Measurements from ENCODE around the gene TLDC2. TPM values are rescaled to one million over a fixed set of nuclear protein-coding genes. Genes with fewer than 3 reads are reported as not detected.

Gene TLDC2
- not detected for polyA plus RNA-seq (2013, experiment 1 of 2)
- polyA plus RNA-seq (2013, experiment 2 of 2) = not detected

- Histone ChIP-seq H2BK12ac (ENCODE audit: low read length in 2 of 2) (no peak within 1 kb of the TSS), H2BK15ac (ENCODE audit: low read depth, poor library complexity, severe bottlenecking) (peak within 1 kb of the TSS; percentile 18), H3K14ac (ENCODE audit: low read length in 2 of 2) (no peak within 1 kb of the TSS), H3K36me3 (ENCODE audit: control insufficient read depth in 1 of 2, insufficient read depth in 2 of 2, low read depth in 1 of 2, low read length in 2 of 2) (no peaks in the 10 kb centered on the region), H3K27ac (ENCODE audit: low read length, poor library complexity, severe bottlenecking) (no peak within 1 kb of the TSS), H3K9me3 (ENCODE audit: control insufficient read depth, low read length) (no peaks in the 10 kb centered on the region), H2AK5ac (ENCODE audit: low read length, severe bottlenecking) (no peak within 1 kb of the TSS), H3K23ac (ENCODE audit: low read length in 2 of 2) (no peak within 1 kb of the TSS), H3K27me3 (ENCODE audit: control insufficient read depth in 1 of 2, insufficient read depth in 1 of 2, low read length in 2 of 2) (peaks cover 4 to 19% of the 10 kb centered on the region in 2 experiments), H3K4me2 (ENCODE audit: low read length, poor library complexity, severe bottlenecking) (no peak within 1 kb of the TSS), H3K4me1 (ENCODE audit: control insufficient read depth, insufficient read depth, low read depth, low read length) (peaks cover 9% of the 10 kb centered on the region), H3K9ac (ENCODE audit: low read length) (no peak within 1 kb of the TSS), H3K4ac (ENCODE audit: low read depth in 1 of 2, low read length in 2 of 2) (no peak within 1 kb of the TSS), H3K4me3 (ENCODE audit: insufficient read depth in 1 of 2, low read depth in 1 of 2, low read length in 2 of 2) (no peak within 1 kb of the TSS), H3K79me1 (replicated peaks; ENCODE audit: low read length, poor library complexity, severe bottlenecking) (no peaks in the 10 kb centered on the region), H2BK120ac (ENCODE audit: low read depth, low read length) (no peak within 1 kb of the TSS), H4K8ac (ENCODE audit: low read length) (no peak within 1 kb of the TSS), H2BK5ac (ENCODE audit: low read depth, low read length, poor library complexity, severe bottlenecking) (no peak within 1 kb of the TSS), H3K18ac (ENCODE audit: low read depth in 1 of 2, low read length in 2 of 2) (no peak within 1 kb of the TSS), H2AFZ (ENCODE audit: low read depth, low read length) (no peak within 1 kb of the TSS), H4K91ac (ENCODE audit: low read length) (no peak within 1 kb of the TSS)
- DNase-seq = no peak
- WGBS = 89% methylated on average over 14 of the region's 14 CpGs
Observed at GRCh38 chr20:36875702-36876472, at the start of gene TLDC2. TSS of gene TLDC2 (plus strand) at chr20:36876138. CDS start at chr20:36876175, 37 bp downstream.

- Histone ChIP-seq H3K4me3 (ENCODE audit: insufficient read depth in 1 of 2, low read depth in 1 of 2, low read length in 2 of 2) (no peak overlapping the region), H3K18ac (ENCODE audit: low read depth in 1 of 2, low read length in 2 of 2) (no peak overlapping the region), H3K23ac (ENCODE audit: low read length in 2 of 2) (no peak overlapping the region), H3K9ac (ENCODE audit: low read length) (no peak overlapping the region), H3K4me1 (ENCODE audit: control insufficient read depth, insufficient read depth, low read depth, low read length) (peaks cover 18% of the 10 kb centered on the region), H3K36me3 (ENCODE audit: control insufficient read depth in 1 of 2, insufficient read depth in 2 of 2, low read depth in 1 of 2, low read length in 2 of 2) (peaks cover 41 to 58% of the 10 kb centered on the region in 2 experiments), H3K14ac (ENCODE audit: low read length in 2 of 2) (no peak overlapping the region), H3K4me2 (ENCODE audit: low read length, poor library complexity, severe bottlenecking) (no peak overlapping the region), H3K9me3 (ENCODE audit: control insufficient read depth, low read length) (no peaks in the 10 kb centered on the region), H3K27me3 (ENCODE audit: control insufficient read depth in 1 of 2, insufficient read depth in 1 of 2, low read length in 2 of 2) (no peaks in the 10 kb centered on the region), H4K8ac (ENCODE audit: low read length) (no peak overlapping the region), H2AK5ac (ENCODE audit: low read length, severe bottlenecking) (no peak overlapping the region), H2BK15ac (ENCODE audit: low read depth, poor library complexity, severe bottlenecking) (no peak overlapping the region), H2AFZ (ENCODE audit: low read depth, low read length) (no peak overlapping the region), H3K27ac (ENCODE audit: low read length, poor library complexity, severe bottlenecking) (no peak overlapping the region), H2BK12ac (ENCODE audit: low read length in 2 of 2) (no peak overlapping the region), H4K91ac (ENCODE audit: low read length) (no peak overlapping the region), H3K79me1 (replicated peaks; ENCODE audit: low read length, poor library complexity, severe bottlenecking) (peaks cover 26% of the 10 kb centered on the region), H3K4ac (ENCODE audit: low read depth in 1 of 2, low read length in 2 of 2) (no peak overlapping the region), H2BK5ac (ENCODE audit: low read depth, low read length, poor library complexity, severe bottlenecking) (no peak overlapping the region), H2BK120ac (ENCODE audit: low read depth, low read length) (no peak overlapping the region)
- peak; percentile 33 for DNase-seq
- 97% methylated on average over 6 of the region's 7 CpGs for WGBS
Observed at GRCh38 chr20:36826554-36827244, 49.2 kb upstream of the TLDC2 start.

- peaks cover 18% of the 10 kb centered on the region for H3K4me1 ChIP-seq (ENCODE audit: control insufficient read depth, insufficient read depth, low read depth, low read length)
- H3K18ac ChIP-seq (ENCODE audit: low read depth in 1 of 2, low read length in 2 of 2) = no peak overlapping the region
- H4K8ac ChIP-seq (ENCODE audit: low read length) = no peak overlapping the region
- H2AFZ ChIP-seq (ENCODE audit: low read depth, low read length) = no peak overlapping the region
- no peak overlapping the region for H3K9ac ChIP-seq (ENCODE audit: low read length)
- no peaks in the 10 kb centered on the region for H3K9me3 ChIP-seq (ENCODE audit: control insufficient read depth, low read length)
- H2BK12ac ChIP-seq (ENCODE audit: low read length in 2 of 2) = no peak overlapping the region
- no peak overlapping the region for H2AK5ac ChIP-seq (ENCODE audit: low read length, severe bottlenecking)
- H3K79me1 ChIP-seq (replicated peaks; ENCODE audit: low read length, poor library complexity, severe bottlenecking) = peaks cover 25% of the 10 kb centered on the region
- H3K4me2 ChIP-seq (ENCODE audit: low read length, poor library complexity, severe bottlenecking) = no peak overlapping the region
- peak overlapping the region in 1 of 2 experiments; percentile 26 for H3K14ac ChIP-seq (ENCODE audit: low read length in 2 of 2)
- no peak overlapping the region for H3K4me3 ChIP-seq (ENCODE audit: insufficient read depth in 1 of 2, low read depth in 1 of 2, low read length in 2 of 2)
- no peaks in the 10 kb centered on the region for H3K27me3 ChIP-seq (ENCODE audit: control insufficient read depth in 1 of 2, insufficient read depth in 1 of 2, low read length in 2 of 2)
- H3K23ac ChIP-seq (ENCODE audit: low read length in 2 of 2) = no peak overlapping the region
- no peak for DNase-seq
- no peak overlapping the region for H3K27ac ChIP-seq (ENCODE audit: low read length, poor library complexity, severe bottlenecking)
- H2BK120ac ChIP-seq (ENCODE audit: low read depth, low read length) = no peak overlapping the region
- no peak overlapping the region for H2BK5ac ChIP-seq (ENCODE audit: low read depth, low read length, poor library complexity, severe bottlenecking)
- no peak overlapping the region for H4K91ac ChIP-seq (ENCODE audit: low read length)
- peaks cover 33 to 49% of the 10 kb centered on the region in 2 experiments for H3K36me3 ChIP-seq (ENCODE audit: control insufficient read depth in 1 of 2, insufficient read depth in 2 of 2, low read depth in 1 of 2, low read length in 2 of 2)
- no peak overlapping the region for H3K4ac ChIP-seq (ENCODE audit: low read depth in 1 of 2, low read length in 2 of 2)
- 96% methylated on average over 10 of the region's 11 CpGs for WGBS
- no peak overlapping the region for H2BK15ac ChIP-seq (ENCODE audit: low read depth, poor library complexity, severe bottlenecking)
Observed at GRCh38 chr20:36827541-36828279, 48.2 kb upstream of the TLDC2 start.
